Thyroid gland (tissue), 4 donors: ENCODE results near the gene F13A1.

Source experiments
- CTCF ChIP-seq, 6 experiments: fragments of 200-600 bp in 3 of 6; fragments of 450-650 bp in 3 of 6; sonication (generic) in 3 of 6; IDR thresholded peaks; one replicate each; pipeline ENCODE4 v1.5.1; 2016 to 2019; ENCODE audit warnings: antibody characterized with exemption in 6 of 6, mild to moderate bottlenecking in 2 of 6, inconsistent platforms in 1 of 6, moderate library complexity in 1 of 6
- POLR2A ChIP-seq, 2 donors: fragments of 450-650 bp; IDR thresholded peaks; one replicate each; pipeline ENCODE4 v1.6.1; 2017; ENCODE audit warnings: antibody characterized with exemption in 2 of 2, mild to moderate bottlenecking in 2 of 2, moderate library complexity in 1 of 2

DNA sequence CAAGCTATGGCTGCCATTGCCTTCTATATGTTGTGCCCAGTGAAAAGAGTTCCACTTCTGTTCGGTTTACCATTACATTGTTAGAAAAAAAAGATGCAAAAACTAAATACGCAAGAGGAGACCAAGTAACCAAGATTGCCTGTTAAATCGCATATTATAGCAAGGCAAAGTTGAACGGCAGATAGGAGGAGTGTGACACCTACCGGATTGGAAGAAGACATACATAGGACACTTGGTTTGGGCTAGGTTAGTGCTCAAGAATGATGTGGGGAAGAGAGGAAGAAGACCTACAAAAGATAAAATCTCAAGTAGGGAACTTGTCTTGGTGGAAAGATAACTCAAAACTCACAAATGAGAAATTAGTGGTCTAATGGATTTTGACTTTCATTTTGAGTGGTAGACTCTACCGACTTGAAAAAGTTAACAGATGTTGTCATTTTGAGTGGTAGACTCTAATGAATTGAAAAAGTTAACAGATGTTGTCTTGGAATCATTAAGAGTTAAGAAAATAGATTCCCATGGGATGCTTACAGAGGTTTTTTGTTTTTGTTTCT is 95.5 kb downstream of the F13A1 start:
- TF ChIP-seq CTCF (IDR thresholded peaks at IDR 0.05), result no peak
- TF ChIP-seq POLR2A (IDR thresholded peaks at IDR 0.05), result no peak
